Activated T-cell treated with anti-CD3 and anti-CD28 coated beads for 24 hours (primary cell): ENCODE measurements around the gene UCP3.
A peak's percentile ranks its signal among the peaks of the same experiment; 100 is the strongest.
"Not testable (repeated sequence)": the region's sequence is repeated elsewhere in the genome, so short reads cannot be mapped to it uniquely, and the experiment has no call there.

Experiments used
- DNase-seq: peaks from one replicate; pipeline ENCODE4 v3.0.0-alpha.2; 2020; ENCODE audit warnings: low read depth

Gene UCP3

GRCh38 chr11:74000307-74001133 lies 8.4 kb downstream of the UCP3 start:
- no peak for DNase-seq

GRCh38 chr11:73999581-74000306 lies 9.1 kb downstream of the UCP3 start:
- DNase-seq: no peak

- DNase-seq: no peak
Measured at GRCh38 chr11:73998846-73999575, 9.9 kb downstream of the UCP3 start.

GRCh38 chr11:73997120-73997770 lies 11.6 kb downstream of the UCP3 start:
- DNase-seq: no peak

- DNase-seq: no peak
Measured at GRCh38 chr11:73996161-73996747, 12.6 kb downstream of the UCP3 start.

GRCh38 chr11:73995731-73996130 lies 13.2 kb downstream of the UCP3 start:
- no peak for DNase-seq

- DNase-seq: no peak
Measured at GRCh38 chr11:73995247-73995646, 13.6 kb downstream of the UCP3 start.

- no peak for DNase-seq
Measured at GRCh38 chr11:73991471-73992006, 17.3 kb downstream of the UCP3 start.

GRCh38 chr11:73990730-73991129 lies 18.2 kb downstream of the UCP3 start:
- DNase-seq: no peak

- DNase-seq: no peak
Measured at GRCh38 chr11:73989156-73989555, 19.7 kb downstream of the UCP3 start.

GRCh38 chr11:73988227-73988626 lies 20.7 kb downstream of the UCP3 start:
- no peak for DNase-seq

GRCh38 chr11:73985661-73986060 lies 23.2 kb downstream of the UCP3 start:
- DNase-seq: not testable (repeated sequence)

- DNase-seq: no peak
Measured at GRCh38 chr11:73983741-73984538, 24.9 kb downstream of the UCP3 start.

- DNase-seq: peak; percentile 92
Measured at GRCh38 chr11:73982990-73983740, 25.7 kb downstream of the UCP3 start.

- peak; percentile 79 for DNase-seq
Measured at GRCh38 chr11:73982595-73982989, 26.3 kb downstream of the UCP3 start, which contains the start of gene UCP2. Gene UCP2, minus strand, starts transcription at chr11:73982843. Its CDS starts 4,465 bp downstream, at chr11:73978378.

- DNase-seq: no peak
Measured at GRCh38 chr11:73981051-73981805, 27.7 kb downstream of the UCP3 start.

- DNase-seq: peak; percentile 51
Measured at GRCh38 chr11:73980001-73980961, 28.6 kb downstream of the UCP3 start.

- DNase-seq: no peak
Measured at GRCh38 chr11:73978576-73979086, 30.3 kb downstream of the UCP3 start.
